ENCODE measurements around the gene ALPI. TPM values are rescaled to one million over a fixed set of nuclear protein-coding genes. Genes with fewer than 3 reads are reported as not detected.

Gene ALPI
- total RNA-seq, 1 experiment from 2014 or later: not detected

GRCh38 chr2:232438951-232439757 is 16.8 kb upstream of the ALPI start:
- Histone ChIP-seq H3K9me3 (ENCODE audit: control insufficient read depth, insufficient read depth, low read depth, low read length) (no peaks in the 10 kb centered on the region), H3K4me1 (ENCODE audit: control insufficient read depth, insufficient read depth, low read length) (peaks cover 5% of the 10 kb centered on the region), H3K27me3 (ENCODE audit: control insufficient read depth, insufficient read depth, low read length) (no peaks in the 10 kb centered on the region), H3K4me3 (ENCODE audit: low read depth in 2 of 2, low read length in 2 of 2) (no peak overlapping the region), H3K36me3 (ENCODE audit: control insufficient read depth, insufficient read depth, low read length) (no peaks in the 10 kb centered on the region), H3K27ac (ENCODE audit: low read length) (no peak overlapping the region; the same call in 1 of the 2 replicates)
- POLR2A ChIA-PET: no interaction called here
- BruUV-seq (replicated peaks): no TSS peak
- no peak for DNase-seq (ENCODE audit: low read depth, low spot score)
- TF ChIP-seq POLR2AphosphoS5 (IDR thresholded peaks at IDR 0.05; ENCODE audit: low read depth, low read length) (no peak), SIN3A (IDR thresholded peaks at IDR 0.05; ENCODE audit: borderline replicate concordance, insufficient read depth, low read depth, low read length) (no peak), REST (IDR thresholded peaks at IDR 0.05; ENCODE audit: insufficient read depth in 1 of 2, low read depth in 2 of 2, low read length in 1 of 2) (no peak), CTCF (IDR thresholded peaks at IDR 0.05) (peak; percentile 82), TCF7L2 (IDR thresholded peaks at IDR 0.05; ENCODE audit: low read depth, low read length) (no peak)
- peak; percentile 72 for ATAC-seq
- CTCF ChIA-PET: interaction anchor here (0.6 to 1.9 kb wide), 6 partner anchors 73 to 548 kb away, joined by 3 to 19 read pairs (median 4); no protein-coding TSS in a partner anchor
- intact Hi-C loops (cut with micrococcal nuclease; ENCODE audit: unreplicated experiment) (loop anchor here (5.0 kb wide), 2 partner anchors 102 to 532 kb away; no protein-coding TSS in a partner anchor), in situ Hi-C loops (cut with HindIII; ENCODE audit: low pct_unique_long_range_greater_than_20kb, low sequenced_read_pairs) (no loop called here)

GRCh38 chr2:232439758-232440135 is 16.2 kb upstream of the ALPI start:
- DNase-seq (ENCODE audit: low read depth, low spot score): no peak
- no peaks in the 10 kb centered on the region for H3K36me3 ChIP-seq (ENCODE audit: control insufficient read depth, insufficient read depth, low read length)
- in situ Hi-C loops (cut with HindIII; ENCODE audit: low pct_unique_long_range_greater_than_20kb, low sequenced_read_pairs) (no loop called here), intact Hi-C loops (cut with micrococcal nuclease; ENCODE audit: unreplicated experiment) (loop anchor here (5.0 kb wide), 2 partner anchors 102 to 532 kb away; no protein-coding TSS in a partner anchor)
- peak; percentile 32 for ATAC-seq
- no peak overlapping the region for H3K4me3 ChIP-seq (ENCODE audit: low read depth in 2 of 2, low read length in 2 of 2)
- no peaks in the 10 kb centered on the region for H3K9me3 ChIP-seq (ENCODE audit: control insufficient read depth, insufficient read depth, low read depth, low read length)
- no peaks in the 10 kb centered on the region for H3K27me3 ChIP-seq (ENCODE audit: control insufficient read depth, insufficient read depth, low read length)
- ChIA-PET CTCF (interaction anchor here (0.6 to 1.9 kb wide), 5 partner anchors 73 to 549 kb away, joined by 3 to 19 read pairs (median 4); no protein-coding TSS in a partner anchor), POLR2A (no interaction called here)
- no peak overlapping the region for H3K27ac ChIP-seq (ENCODE audit: low read length)
- BruUV-seq (replicated peaks): no TSS peak
- peaks cover 5% of the 10 kb centered on the region for H3K4me1 ChIP-seq (ENCODE audit: control insufficient read depth, insufficient read depth, low read length)
- no peak for TF ChIP-seq REST (IDR thresholded peaks at IDR 0.05; ENCODE audit: insufficient read depth in 1 of 2, low read depth in 2 of 2, low read length in 1 of 2)
- TF ChIP-seq TCF7L2 (IDR thresholded peaks at IDR 0.05; ENCODE audit: low read depth, low read length): no peak
- TF ChIP-seq CTCF (IDR thresholded peaks at IDR 0.05): no peak; the same call in 1 of the 2 replicates
- no peak for TF ChIP-seq POLR2AphosphoS5 (IDR thresholded peaks at IDR 0.05; ENCODE audit: low read depth, low read length)
- TF ChIP-seq SIN3A (IDR thresholded peaks at IDR 0.05; ENCODE audit: borderline replicate concordance, insufficient read depth, low read depth, low read length): no peak
